Mesenchymal stem cell (in vitro differentiated cells and primary cell): ENCODE results near the gene IGSF8.
A peak's percentile ranks its signal among the peaks of the same experiment; 100 is the strongest.

ENCODE experiments used
- DNase-seq: peaks from one replicate; pipeline ENCODE4 v3.0.0-alpha.2; 2013
- H2AFZ ChIP-seq: one replicate; pipeline ENCODE4 v1.6.1; 2013; ENCODE audit warnings: low read depth, mild to moderate bottlenecking, control low read depth, inconsistent platforms, low read length, moderate library complexity
- H2AK5ac ChIP-seq: 2 replicates; pipeline ENCODE4 v1.6.1; 2013; ENCODE audit warnings: low read length, moderate library complexity, mild to moderate bottlenecking, inconsistent platforms; ENCODE audit not compliant: severe bottlenecking
- H2BK120ac ChIP-seq: one replicate; pipeline ENCODE4 v1.6.1; 2013; ENCODE audit warnings: low read depth, mild to moderate bottlenecking, inconsistent platforms, low read length, moderate library complexity
- H2BK12ac ChIP-seq, 2 experiments: one replicate each; pipeline ENCODE4 v1.6.1; 2013; ENCODE audit warnings: inconsistent platforms in 2 of 2, low read length in 2 of 2, mild to moderate bottlenecking in 2 of 2, moderate library complexity in 2 of 2, control low read depth in 1 of 2
- H2BK15ac ChIP-seq: one replicate; pipeline ENCODE4 v1.6.1; 2013; ENCODE audit warnings: mild to moderate bottlenecking, low read depth, inconsistent platforms; ENCODE audit not compliant: poor library complexity, severe bottlenecking
- H2BK5ac ChIP-seq: 2 replicates; pipeline ENCODE4 v1.6.1; 2013; ENCODE audit warnings: low read depth, mild to moderate bottlenecking, low read length, control low read depth, inconsistent platforms; ENCODE audit not compliant: poor library complexity, severe bottlenecking
- H3K14ac ChIP-seq, 2 experiments: one replicate each; pipeline ENCODE4 v1.6.1; 2013; ENCODE audit warnings: inconsistent platforms in 2 of 2, low read length in 2 of 2, control low read depth in 1 of 2, mild to moderate bottlenecking in 1 of 2, moderate library complexity in 1 of 2
- H3K18ac ChIP-seq, 2 experiments: one replicate each; pipeline ENCODE4 v1.6.1; 2013; ENCODE audit warnings: inconsistent platforms in 2 of 2, low read length in 2 of 2, control low read depth in 1 of 2, low read depth in 1 of 2, mild to moderate bottlenecking in 1 of 2
- H3K23ac ChIP-seq, 2 experiments: one replicate each; pipeline ENCODE4 v1.6.1; 2013; ENCODE audit warnings: inconsistent platforms in 2 of 2, low read length in 2 of 2, mild to moderate bottlenecking in 2 of 2, moderate library complexity in 2 of 2, control low read depth in 1 of 2
- H3K27ac ChIP-seq: 2 replicates; pipeline ENCODE4 v1.5.1; 2013; ENCODE audit warnings: mild to moderate bottlenecking, moderate library complexity, low read length, control low read depth, inconsistent platforms; ENCODE audit not compliant: poor library complexity, severe bottlenecking
- H3K27me3 ChIP-seq, 2 experiments: 2 replicates each; pipeline versions ENCODE4 v1.6.1 to v1.7.0; 2013; ENCODE audit warnings: low read length in 2 of 2, mild to moderate bottlenecking in 2 of 2, moderate library complexity in 2 of 2, control low read depth in 1 of 2, inconsistent platforms in 1 of 2; ENCODE audit not compliant: control insufficient read depth in 1 of 2, insufficient read depth in 1 of 2
- H3K36me3 ChIP-seq, 2 experiments: 2 replicates each; pipeline versions ENCODE4 v1.6.1 to v1.7.0; 2013; ENCODE audit warnings: low read length in 2 of 2, control low read depth in 1 of 2, inconsistent platforms in 1 of 2, low read depth in 1 of 2, mild to moderate bottlenecking in 1 of 2; ENCODE audit not compliant: insufficient read depth in 2 of 2, control insufficient read depth in 1 of 2
- H3K4ac ChIP-seq, 2 experiments: one replicate each; pipeline ENCODE4 v1.6.1; 2013; ENCODE audit warnings: inconsistent platforms in 2 of 2, low read length in 2 of 2, mild to moderate bottlenecking in 2 of 2, moderate library complexity in 2 of 2, control low read depth in 1 of 2, low read depth in 1 of 2
- H3K4me1 ChIP-seq: 2 replicates; pipeline ENCODE4 v1.6.1; 2013; ENCODE audit warnings: low read depth, low read length, control low read depth; ENCODE audit not compliant: control insufficient read depth, insufficient read depth
- H3K4me2 ChIP-seq: 2 replicates; pipeline ENCODE4 v1.6.1; 2013; ENCODE audit warnings: low read length, mild to moderate bottlenecking, inconsistent platforms; ENCODE audit not compliant: poor library complexity, severe bottlenecking
- H3K4me3 ChIP-seq, 2 experiments: 2 replicates each; pipeline versions ENCODE4 v1.5.1 to v1.7.0; 2013; ENCODE audit warnings: low read length in 2 of 2, mild to moderate bottlenecking in 2 of 2, control low read depth in 1 of 2, low read depth in 1 of 2; ENCODE audit not compliant: insufficient read depth in 1 of 2
- H3K79me1 ChIP-seq: replicated peaks from 2 replicates; pipeline ENCODE4 v1.6.1; 2013; ENCODE audit warnings: mild to moderate bottlenecking, control low read depth, low read length, inconsistent platforms; ENCODE audit not compliant: poor library complexity, severe bottlenecking
- H3K9ac ChIP-seq: 2 replicates; pipeline ENCODE4 v1.7.0; 2013; ENCODE audit warnings: mild to moderate bottlenecking, low read length, moderate library complexity
- H3K9me3 ChIP-seq: 2 replicates; pipeline ENCODE4 v1.7.0; 2013; ENCODE audit warnings: mild to moderate bottlenecking, low read length; ENCODE audit not compliant: control insufficient read depth
- H4K8ac ChIP-seq: one replicate; pipeline ENCODE4 v1.6.1; 2013; ENCODE audit warnings: inconsistent platforms, mild to moderate bottlenecking, low read length, moderate library complexity
- H4K91ac ChIP-seq: one replicate; pipeline ENCODE4 v1.6.1; 2013; ENCODE audit warnings: mild to moderate bottlenecking, low read length, inconsistent platforms
- WGBS: methylation state at CpG from one replicate; pipeline ENCODE4 v1.1.7; 2013; ENCODE audit warnings: mixed read lengths; 5-methylcytosine and 5-hydroxymethylcytosine counted together

The IGSF8 gene

DNA sequence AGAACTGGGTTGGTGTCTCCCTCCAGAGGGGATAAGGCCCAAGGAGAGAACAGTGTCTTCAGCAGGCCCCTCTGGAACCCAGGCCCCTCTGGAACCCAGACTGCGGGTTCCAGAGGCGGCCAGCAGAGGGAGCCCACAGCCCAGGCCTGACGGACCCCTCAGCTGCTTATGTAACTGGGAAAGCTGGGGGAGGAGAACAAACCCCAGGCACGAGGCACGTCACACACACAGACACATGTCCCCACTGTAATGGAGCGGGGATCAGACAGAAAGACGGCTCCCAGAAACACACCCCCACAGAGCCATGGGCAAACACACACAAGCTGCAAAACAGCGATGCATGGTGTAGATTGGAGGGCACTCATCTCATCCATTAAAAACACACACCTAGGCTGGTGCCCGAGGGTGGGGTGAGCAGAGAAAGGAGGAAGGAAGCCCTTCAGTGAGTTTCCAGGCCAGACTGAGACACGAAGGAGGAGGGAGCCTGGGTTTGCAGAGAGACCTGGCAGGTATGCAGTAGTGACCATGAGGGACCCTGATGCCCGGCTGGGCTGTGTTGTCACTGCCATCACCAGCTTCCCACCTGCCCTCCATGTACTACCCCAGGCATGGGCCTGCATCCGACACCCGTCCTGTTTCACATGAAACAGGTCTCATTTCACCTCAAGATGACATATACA lies 2.8 kb upstream of the IGSF8 start:
- H3K4ac ChIP-seq: no peak overlapping the region
- H4K91ac ChIP-seq: no peak overlapping the region
- no peak overlapping the region for H4K8ac ChIP-seq
- H3K4me3 ChIP-seq: peak overlapping the region in 1 of 2 experiments; percentile 38
- no peaks in the 10 kb centered on the region for H3K36me3 ChIP-seq
- no peak overlapping the region for H2AFZ ChIP-seq
- H2BK120ac ChIP-seq: no peak overlapping the region
- H3K9me3 ChIP-seq: no peaks in the 10 kb centered on the region
- no peak overlapping the region for H2BK15ac ChIP-seq
- H3K23ac ChIP-seq: no peak overlapping the region
- peaks cover 8 to 14% of the 10 kb centered on the region in 2 experiments for H3K27me3 ChIP-seq
- H3K9ac ChIP-seq: peak overlapping the region; percentile 78
- H2BK5ac ChIP-seq: no peak overlapping the region
- peaks cover 13% of the 10 kb centered on the region for H3K79me1 ChIP-seq
- peak overlapping the region; percentile 40 to 62 for H2BK12ac ChIP-seq
- H3K4me2 ChIP-seq: no peak overlapping the region
- WGBS: 31% methylated on average over 5 of the region's 13 CpGs
- peak overlapping the region; percentile 8 for H2AK5ac ChIP-seq
- peaks cover 39% of the 10 kb centered on the region for H3K4me1 ChIP-seq
- H3K14ac ChIP-seq: no peak overlapping the region
- H3K27ac ChIP-seq: no peak overlapping the region
- H3K18ac ChIP-seq: peak overlapping the region; percentile 3 to 48
- peak; percentile 79 for DNase-seq

DNA sequence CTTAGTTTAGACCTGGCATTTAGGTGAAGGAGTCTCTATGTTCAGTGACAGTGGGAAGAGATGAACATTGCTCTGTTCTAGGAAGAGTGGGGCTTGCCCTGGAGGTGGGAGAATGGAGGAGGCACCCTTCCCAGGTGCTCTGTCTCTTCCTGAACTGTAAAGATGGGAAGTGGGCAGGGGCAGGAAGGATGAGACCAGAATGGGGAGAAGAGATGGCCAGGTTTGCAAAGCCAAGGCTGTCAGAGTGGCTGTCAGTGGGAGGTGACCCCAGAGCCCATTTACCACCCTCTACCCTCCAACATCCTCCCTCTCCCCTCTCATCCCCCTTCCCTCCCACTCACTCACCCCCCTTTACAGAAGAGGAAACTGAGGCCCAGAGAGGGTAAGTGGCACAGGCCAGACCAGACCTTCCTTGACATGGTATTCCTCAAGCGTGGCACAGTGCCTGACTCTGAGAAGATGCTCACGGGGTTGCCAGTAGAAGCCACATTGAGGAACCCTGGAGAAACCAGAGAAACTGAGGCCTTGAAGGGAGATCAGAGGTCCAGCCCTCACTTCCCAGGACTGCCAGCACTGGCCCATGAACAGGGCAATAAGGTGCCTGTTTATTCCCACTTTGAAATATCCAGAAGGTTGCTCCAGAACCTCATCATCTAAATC lies 1.4 kb upstream of the IGSF8 start:
- H3K4me2 ChIP-seq: no peak overlapping the region
- H3K18ac ChIP-seq: no peak overlapping the region
- H2BK12ac ChIP-seq: peak overlapping the region in 1 of 2 experiments; percentile 24
- H4K91ac ChIP-seq: no peak overlapping the region
- H3K4me1 ChIP-seq: peaks cover 44% of the 10 kb centered on the region
- WGBS: 79% methylated on average over 2 of the region's 2 CpGs
- no peak overlapping the region for H3K14ac ChIP-seq
- peak overlapping the region; percentile 13 for H2AK5ac ChIP-seq
- peaks cover 16% of the 10 kb centered on the region for H3K79me1 ChIP-seq
- H3K36me3 ChIP-seq: peaks cover under 1 to 9% of the 10 kb centered on the region in 2 experiments
- H2BK5ac ChIP-seq: no peak overlapping the region
- no peak overlapping the region for H2AFZ ChIP-seq
- H3K9ac ChIP-seq: peak overlapping the region; percentile 90
- H2BK15ac ChIP-seq: no peak overlapping the region
- H3K27ac ChIP-seq: no peak overlapping the region
- H4K8ac ChIP-seq: no peak overlapping the region
- no peak overlapping the region for H2BK120ac ChIP-seq
- no peak overlapping the region for H3K4ac ChIP-seq
- no peak overlapping the region for H3K23ac ChIP-seq
- DNase-seq: no peak
- peaks cover 4 to 11% of the 10 kb centered on the region in 2 experiments for H3K27me3 ChIP-seq
- H3K9me3 ChIP-seq: no peaks in the 10 kb centered on the region
- H3K4me3 ChIP-seq: no peak overlapping the region

DNA sequence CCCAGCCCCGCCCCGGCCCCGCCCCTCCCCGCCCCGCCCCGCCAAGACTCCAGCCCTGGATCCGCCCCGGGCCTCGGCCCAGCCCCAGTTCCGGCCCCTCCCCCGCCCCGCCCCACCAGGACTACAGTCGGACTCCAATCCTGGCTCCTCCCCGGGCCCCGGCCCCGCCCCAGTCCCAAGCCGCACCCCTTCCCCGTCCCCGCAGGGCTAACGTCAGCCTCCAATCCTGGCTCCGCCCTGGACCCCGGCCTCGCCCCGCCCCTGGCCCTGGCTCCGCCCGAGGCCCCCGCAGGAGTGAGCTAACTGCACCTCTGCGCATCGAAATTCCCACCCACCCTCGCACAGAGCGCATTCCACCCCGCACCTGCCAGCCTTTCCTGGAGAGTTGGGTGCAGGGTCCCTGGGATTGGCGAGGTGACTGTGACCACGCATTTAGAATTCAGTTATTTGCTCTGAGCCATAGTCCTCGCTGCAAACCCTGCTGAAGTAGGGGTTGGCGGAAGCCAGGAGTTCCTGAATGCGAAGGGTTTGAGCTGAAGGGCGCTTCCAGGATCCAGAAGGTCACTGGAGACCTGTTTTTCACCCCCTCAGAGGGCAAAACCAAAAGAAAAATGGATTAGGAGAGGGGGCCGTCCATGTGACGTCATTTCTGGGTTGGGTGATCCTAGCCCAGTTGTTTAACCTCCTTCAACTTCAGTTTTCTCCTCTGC lies 588 bp upstream of the IGSF8 start:
- Histone ChIP-seq H3K27ac (no peak overlapping the region), H3K4me2 (peak overlapping the region; percentile 94), H3K79me1 (peaks cover 16% of the 10 kb centered on the region), H4K91ac (no peak overlapping the region), H2BK5ac (no peak overlapping the region), H3K18ac (peak overlapping the region in 1 of 2 experiments; percentile 59), H4K8ac (no peak overlapping the region), H3K4me3 (peak overlapping the region; percentile 48 to 77), H3K9me3 (no peaks in the 10 kb centered on the region), H3K23ac (peak overlapping the region in 1 of 2 experiments; percentile 9), H3K9ac (peak overlapping the region; percentile 90), H3K36me3 (peaks cover 4 to 13% of the 10 kb centered on the region in 2 experiments), H2AFZ (peak overlapping the region; percentile 47), H2BK15ac (no peak overlapping the region), H2BK12ac (peak overlapping the region in 1 of 2 experiments; percentile 40), H3K4me1 (peaks cover 39% of the 10 kb centered on the region), H2BK120ac (no peak overlapping the region), H3K4ac (no peak overlapping the region), H3K27me3 (peaks cover 0 to 8% of the 10 kb centered on the region in 2 experiments), H2AK5ac (no peak overlapping the region), H3K14ac (no peak overlapping the region)
- peak; percentile 92 for DNase-seq
- WGBS: 9% methylated on average over 27 of the region's 40 CpGs
